ENCODE results near the gene ZNF714. TPM values are rescaled to one million over a fixed set of nuclear protein-coding genes. Genes with fewer than 3 reads are reported as not detected.

The ZNF714 gene
- polyA plus RNA-seq, 1 donor (not counting 4 experiments of a cell fraction or from before 2014, with no cell fraction given), result 8.8 TPM

DNA sequence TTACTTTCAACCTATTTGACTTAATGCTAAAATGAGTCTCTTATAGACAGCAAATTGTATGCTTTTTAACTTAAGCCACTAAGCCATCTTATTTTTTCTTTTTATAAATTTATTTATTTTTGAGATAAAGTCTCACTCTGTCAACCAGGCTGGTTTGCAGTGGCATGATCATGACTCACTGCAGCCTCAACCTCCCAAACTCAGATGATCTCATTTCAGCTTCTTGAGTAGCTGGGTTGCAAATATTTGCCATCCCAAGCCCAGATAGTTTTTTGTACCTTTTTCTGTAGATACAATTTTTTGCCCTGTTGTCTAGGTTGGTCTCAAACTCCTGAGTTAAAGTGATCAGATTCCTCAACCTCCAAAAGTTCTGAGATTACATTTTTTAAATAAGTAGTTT lies 27.1 kb downstream of the ZNF714 start:
- no peak overlapping the region for H3K4me2 ChIP-seq (ENCODE audit: control insufficient read depth, extremely low read depth, insufficient read depth, low read depth, low read length)
- no peak for TF ChIP-seq EZH2 (IDR thresholded peaks at IDR 0.05; ENCODE audit: low read length)
- TF ChIP-seq, protein P1, sequence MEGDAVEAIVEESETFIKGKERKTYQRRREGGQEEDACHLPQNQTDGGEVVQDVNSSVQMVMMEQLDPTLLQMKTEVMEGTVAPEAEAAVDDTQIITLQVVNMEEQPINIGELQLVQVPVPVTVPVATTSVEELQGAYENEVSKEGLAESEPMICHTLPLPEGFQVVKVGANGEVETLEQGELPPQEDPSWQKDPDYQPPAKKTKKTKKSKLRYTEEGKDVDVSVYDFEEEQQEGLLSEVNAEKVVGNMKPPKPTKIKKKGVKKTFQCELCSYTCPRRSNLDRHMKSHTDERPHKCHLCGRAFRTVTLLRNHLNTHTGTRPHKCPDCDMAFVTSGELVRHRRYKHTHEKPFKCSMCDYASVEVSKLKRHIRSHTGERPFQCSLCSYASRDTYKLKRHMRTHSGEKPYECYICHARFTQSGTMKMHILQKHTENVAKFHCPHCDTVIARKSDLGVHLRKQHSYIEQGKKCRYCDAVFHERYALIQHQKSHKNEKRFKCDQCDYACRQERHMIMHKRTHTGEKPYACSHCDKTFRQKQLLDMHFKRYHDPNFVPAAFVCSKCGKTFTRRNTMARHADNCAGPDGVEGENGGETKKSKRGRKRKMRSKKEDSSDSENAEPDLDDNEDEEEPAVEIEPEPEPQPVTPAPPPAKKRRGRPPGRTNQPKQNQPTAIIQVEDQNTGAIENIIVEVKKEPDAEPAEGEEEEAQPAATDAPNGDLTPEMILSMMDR (optimal IDR thresholded peaks at IDR 0.05 in 1 of 3, IDR thresholded peaks at IDR 0.05 in 1 of 3, conservative IDR thresholded peaks at IDR 0.05 in 1 of 3; ENCODE audit: extremely low read depth in 1 of 3, insufficient read depth in 2 of 3, low read length in 3 of 3), result no peak
- H3K27me3 ChIP-seq (ENCODE audit: control insufficient read depth, extremely low read depth, insufficient read depth, low read length), result no peaks in the 10 kb centered on the region
- no peak for DNase-seq (ENCODE audit: low read depth, low spot score)
- FAIRE-seq, result peak; percentile 43
- H3K4me1 ChIP-seq (ENCODE audit: control insufficient read depth, extremely low read depth, insufficient read depth, low read length), result no peaks in the 10 kb centered on the region
- H3K9me3 ChIP-seq (ENCODE audit: control insufficient read depth, low read depth, low read length), result no peaks in the 10 kb centered on the region
- no peak overlapping the region for H3K27ac ChIP-seq (ENCODE audit: control insufficient read depth, insufficient read depth, low read length)
- no peak overlapping the region for H3K9ac ChIP-seq (ENCODE audit: control insufficient read depth, extremely low read depth, insufficient read depth, low read length)
- dilution Hi-C loops (cut with MboI; ENCODE audit: extremely low pct_ligation_motif_present, low sequenced_read_pairs), result no loop called here
- no peaks in the 10 kb centered on the region for H3K79me2 ChIP-seq (ENCODE audit: control insufficient read depth, insufficient read depth, low read length)
- H4K20me1 ChIP-seq (ENCODE audit: control insufficient read depth, extremely low read depth, insufficient read depth, low read length), result no peaks in the 10 kb centered on the region
- no peak overlapping the region for H3K4me3 ChIP-seq (ENCODE audit: control insufficient read depth in 2 of 3, extremely low read depth in 1 of 3, insufficient read depth in 2 of 3, low read depth in 1 of 3, low read length in 3 of 3)
- no peak overlapping the region for H2AFZ ChIP-seq (ENCODE audit: control insufficient read depth, low read length)
- H3K9me1 ChIP-seq (ENCODE audit: control insufficient read depth, extremely low read depth, insufficient read depth, low read length), result no peaks in the 10 kb centered on the region
- H3K36me3 ChIP-seq (ENCODE audit: control insufficient read depth in 2 of 2, extremely low read depth in 1 of 2, insufficient read depth in 2 of 2, low read length in 2 of 2), result peaks cover 0 to 2% of the 10 kb centered on the region in 2 experiments

DNA sequence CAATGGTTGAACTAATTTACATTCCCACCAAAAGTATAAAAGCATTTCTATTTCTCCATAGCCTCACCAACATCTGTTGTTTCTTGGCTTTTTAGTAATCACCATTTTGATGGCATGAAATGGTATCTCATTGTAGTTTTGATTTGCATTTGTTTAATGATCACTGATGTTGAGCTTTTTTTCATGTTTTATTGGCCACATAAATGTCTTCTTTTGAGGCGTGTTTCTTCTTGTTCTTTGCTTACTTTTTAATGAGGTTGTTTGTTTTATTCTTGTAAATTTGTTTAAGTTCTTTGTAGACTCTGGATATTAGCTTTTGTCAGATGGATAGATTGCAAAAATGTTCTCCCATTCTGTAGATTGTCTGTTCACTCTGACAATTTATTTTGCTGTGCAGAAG lies 28.2 kb downstream of the ZNF714 start:
- Histone ChIP-seq H3K9me1 (ENCODE audit: control insufficient read depth, extremely low read depth, insufficient read depth, low read length) (no peaks in the 10 kb centered on the region), H3K36me3 (ENCODE audit: control insufficient read depth in 2 of 2, extremely low read depth in 1 of 2, insufficient read depth in 2 of 2, low read length in 2 of 2) (peaks cover 0 to 2% of the 10 kb centered on the region in 2 experiments), H4K20me1 (ENCODE audit: control insufficient read depth, extremely low read depth, insufficient read depth, low read length) (no peaks in the 10 kb centered on the region), H3K9me3 (ENCODE audit: control insufficient read depth, low read depth, low read length) (no peaks in the 10 kb centered on the region), H3K9ac (ENCODE audit: control insufficient read depth, extremely low read depth, insufficient read depth, low read length) (no peak overlapping the region), H3K4me3 (ENCODE audit: control insufficient read depth in 2 of 3, extremely low read depth in 1 of 3, insufficient read depth in 2 of 3, low read depth in 1 of 3, low read length in 3 of 3) (no peak overlapping the region), H3K4me2 (ENCODE audit: control insufficient read depth, extremely low read depth, insufficient read depth, low read depth, low read length) (no peak overlapping the region), H3K4me1 (ENCODE audit: control insufficient read depth, extremely low read depth, insufficient read depth, low read length) (no peaks in the 10 kb centered on the region), H2AFZ (ENCODE audit: control insufficient read depth, low read length) (no peak overlapping the region), H3K27ac (ENCODE audit: control insufficient read depth, insufficient read depth, low read length) (no peak overlapping the region), H3K79me2 (ENCODE audit: control insufficient read depth, insufficient read depth, low read length) (no peaks in the 10 kb centered on the region), H3K27me3 (ENCODE audit: control insufficient read depth, extremely low read depth, insufficient read depth, low read length) (no peaks in the 10 kb centered on the region)
- no peak for FAIRE-seq
- dilution Hi-C loops (cut with MboI; ENCODE audit: extremely low pct_ligation_motif_present, low sequenced_read_pairs), result no loop called here
- TF ChIP-seq, protein P1 (optimal IDR thresholded peaks at IDR 0.05 in 1 of 3, IDR thresholded peaks at IDR 0.05 in 1 of 3, conservative IDR thresholded peaks at IDR 0.05 in 1 of 3; ENCODE audit: extremely low read depth in 1 of 3, insufficient read depth in 2 of 3, low read length in 3 of 3), result no peak
- TF ChIP-seq EZH2 (IDR thresholded peaks at IDR 0.05; ENCODE audit: low read length), result no peak
- DNase-seq (ENCODE audit: low read depth, low spot score), result no peak

Data from keratinocyte (primary cell).